Small intestine (tissue), 7 donors: ENCODE results near the gene FOXO1. TPM values are rescaled to one million over a fixed set of nuclear protein-coding genes. Genes with fewer than 3 reads are reported as not detected.
A peak's percentile ranks its signal among the peaks of the same experiment; 100 is the strongest.

Source experiments
- DNase-seq, 2 donors: peaks; one replicate each; pipeline versions ENCODE4 v3.0.0 to v3.0.0-alpha.2; 2013
- FAIRE-seq: peaks from 2 replicates; lab custom pipeline; 2012; peaks lifted over from hg19 to GRCh38; lab: Jason Lieb, UNC
- H3K27ac ChIP-seq, 3 donors: one replicate each; pipeline ENCODE4 v1.5.1; 2013; ENCODE audit warnings: low read length in 2 of 3, mild to moderate bottlenecking in 2 of 3, control low read depth in 1 of 3, inconsistent platforms in 1 of 3, low read depth in 1 of 3, moderate library complexity in 1 of 3
- H3K27me3 ChIP-seq, 3 donors: one replicate each; pipeline ENCODE4 v1.6.1; 2013; ENCODE audit warnings: low read length in 3 of 3, inconsistent platforms in 1 of 3; ENCODE audit not compliant: control insufficient read depth in 3 of 3, insufficient read depth in 3 of 3
- H3K36me3 ChIP-seq, 3 donors: one replicate each; pipeline ENCODE4 v1.6.1; 2013; ENCODE audit warnings: low read length in 3 of 3, inconsistent platforms in 1 of 3, low read depth in 1 of 3, mild to moderate bottlenecking in 1 of 3, moderate library complexity in 1 of 3; ENCODE audit not compliant: control insufficient read depth in 3 of 3, insufficient read depth in 2 of 3
- H3K4me1 ChIP-seq, 3 donors: one replicate each; pipeline ENCODE4 v1.6.1; 2013; ENCODE audit warnings: low read length in 2 of 3, inconsistent platforms in 1 of 3, low read depth in 1 of 3, mild to moderate bottlenecking in 1 of 3, moderate library complexity in 1 of 3; ENCODE audit not compliant: control insufficient read depth in 3 of 3, insufficient read depth in 2 of 3
- H3K4me3 ChIP-seq, 3 donors: one replicate each; pipeline ENCODE4 v1.5.1; 2013; ENCODE audit warnings: low read length in 3 of 3, control low read depth in 1 of 3, inconsistent platforms in 1 of 3, low read depth in 1 of 3, mild to moderate bottlenecking in 1 of 3, moderate library complexity in 1 of 3
- H3K9me3 ChIP-seq, 2 donors: one replicate each; pipeline ENCODE4 v1.6.1; 2013; ENCODE audit warnings: low read depth in 1 of 2, low read length in 1 of 2; ENCODE audit not compliant: control insufficient read depth in 2 of 2, insufficient read depth in 1 of 2
- WGBS, 3 donors: extraction: QIAGEN DNeasy Blood & Tissue Kit; methylation state at CpG; one replicate each; pipeline ENCODE4 v1.1.7; 2013; 5-methylcytosine and 5-hydroxymethylcytosine counted together
- polyA plus RNA-seq, 4 donors: library from polyadenylated mRNA; stranded (reverse) in 3 of 4; unstranded in 1 of 4; fragments of 200-250 nt in 3 of 4; fragments of 120-200 nt in 1 of 4; gene quantifications; one replicate each; pipeline versions ENCODE4 v1.2.1 to v1.2.3, GENCODE V29; 2013
- donor health status: healthy with polysubstance abuse.
- donor health status: control.
- donor health status: control.
- donor health status: Bipolar disorder and iron deficiency.
- donor health status: healthy.

The FOXO1 gene
- polyA plus RNA-seq, 4 donors: 4.0 to 10.1 (median 7.1) TPM

GRCh38 chr13:40613914-40614313 is 52.5 kb downstream of the FOXO1 start:
- WGBS, 3 donors: 69 to 90% (median 76%) methylated on average over 4 of the region's 4 CpGs
- Histone ChIP-seq H3K4me1 (peaks cover 0 to 7% (median 0%) of the 10 kb centered on the region in 3 donors), H3K27ac (no peak overlapping the region), H3K36me3 (no peaks in the 10 kb centered on the region), H3K4me3 (no peak overlapping the region), H3K27me3 (no peaks in the 10 kb centered on the region), H3K9me3 (no peaks in the 10 kb centered on the region)
- FAIRE-seq (no peak), DNase-seq (no peak)

- H3K9me3 ChIP-seq: no peaks in the 10 kb centered on the region
- no peak for FAIRE-seq
- H3K27me3 ChIP-seq: no peaks in the 10 kb centered on the region
- no peaks in the 10 kb centered on the region for H3K36me3 ChIP-seq
- 38 to 56% (median 45%) methylated on average over 7 of the region's 7 CpGs for WGBS, 3 donors
- peak overlapping the region in 2 of 3 donors; percentile 38 to 46 for H3K27ac ChIP-seq
- H3K4me1 ChIP-seq: peaks cover 0 to 7% (median 0%) of the 10 kb centered on the region in 3 donors
- H3K4me3 ChIP-seq: no peak overlapping the region
- peak; percentile 28 to 49 for DNase-seq
Measured at GRCh38 chr13:40613192-40613818, 53.1 kb downstream of the FOXO1 start.

GRCh38 chr13:40612041-40612440 is 54.4 kb downstream of the FOXO1 start:
- Histone ChIP-seq H3K9me3 (no peaks in the 10 kb centered on the region), H3K36me3 (no peaks in the 10 kb centered on the region), H3K4me1 (peaks cover 0 to 5% (median 0%) of the 10 kb centered on the region in 3 donors), H3K27me3 (no peaks in the 10 kb centered on the region), H3K27ac (peak overlapping the region in 2 of 3 donors; percentile 14 to 56), H3K4me3 (no peak overlapping the region)
- DNase-seq: no peak
- 76 to 91% (median 89%) methylated on average over 2 of the region's 2 CpGs for WGBS, 3 donors
- FAIRE-seq: no peak

GRCh38 chr13:40611635-40612034 is 54.8 kb downstream of the FOXO1 start:
- peak overlapping the region in 1 of 3 donors; percentile 14 for H3K27ac ChIP-seq

GRCh38 chr13:40611004-40611403 is 55.4 kb downstream of the FOXO1 start:
- H3K4me3 ChIP-seq: no peak overlapping the region
- no peaks in the 10 kb centered on the region for H3K27me3 ChIP-seq
- DNase-seq: no peak
- FAIRE-seq: no peak
- no peaks in the 10 kb centered on the region for H3K9me3 ChIP-seq
- H3K4me1 ChIP-seq: peaks cover 0 to 5% (median 0%) of the 10 kb centered on the region in 3 donors
- 43 to 60% (median 59%) methylated on average over 3 of the region's 3 CpGs for WGBS, 3 donors
- no peaks in the 10 kb centered on the region for H3K36me3 ChIP-seq
- no peak overlapping the region for H3K27ac ChIP-seq

More at GRCh38 chr13:40611635-40612034, 54.8 kb downstream of the FOXO1 start:
- Histone ChIP-seq H3K27me3 (no peaks in the 10 kb centered on the region), H3K36me3 (no peaks in the 10 kb centered on the region), H3K4me3 (no peak overlapping the region), H3K9me3 (no peaks in the 10 kb centered on the region), H3K4me1 (peaks cover 0 to 5% (median 0%) of the 10 kb centered on the region in 3 donors)
- WGBS, 3 donors: 85 to 97% (median 95%) methylated on average over 7 of the region's 7 CpGs
- DNase-seq (no peak), FAIRE-seq (no peak)

- FAIRE-seq (no peak), DNase-seq (no peak)
- Histone ChIP-seq H3K9me3 (no peaks in the 10 kb centered on the region), H3K36me3 (no peaks in the 10 kb centered on the region), H3K27ac (no peak overlapping the region), H3K4me3 (no peak overlapping the region), H3K4me1 (peaks cover 0 to 5% (median 0%) of the 10 kb centered on the region in 3 donors), H3K27me3 (no peaks in the 10 kb centered on the region)
- 57 to 82% (median 77%) methylated on average over 9 of the region's 9 CpGs for WGBS, 3 donors
Measured at GRCh38 chr13:40609972-40610726, 56.3 kb downstream of the FOXO1 start.

- H3K9me3 ChIP-seq: no peaks in the 10 kb centered on the region
- H3K36me3 ChIP-seq: no peaks in the 10 kb centered on the region
- no peak overlapping the region for H3K4me3 ChIP-seq
- H3K4me1 ChIP-seq: no peaks in the 10 kb centered on the region
- no peaks in the 10 kb centered on the region for H3K27me3 ChIP-seq
- no peak overlapping the region for H3K27ac ChIP-seq
- FAIRE-seq: no peak
- DNase-seq: no peak
- 100% methylated on average over 1 of the region's 1 CpG for WGBS, 3 donors
Measured at GRCh38 chr13:40608308-40608707, 58.1 kb downstream of the FOXO1 start.

- H3K9me3 ChIP-seq: no peaks in the 10 kb centered on the region
- H3K4me3 ChIP-seq: no peak overlapping the region
- no peaks in the 10 kb centered on the region for H3K27me3 ChIP-seq
- no peaks in the 10 kb centered on the region for H3K36me3 ChIP-seq
- H3K27ac ChIP-seq: no peak overlapping the region
- DNase-seq: no peak
- no peaks in the 10 kb centered on the region for H3K4me1 ChIP-seq
- no peak for FAIRE-seq
- 82 to 96% (median 94%) methylated on average over 5 of the region's 5 CpGs for WGBS, 3 donors
Measured at GRCh38 chr13:40605573-40605972, 60.9 kb downstream of the FOXO1 start.
